Adipose tissue (tissue), 3 donors: ENCODE data around the gene ARFRP1. TPM values are rescaled to one million over a fixed set of nuclear protein-coding genes. Genes with fewer than 3 reads are reported as not detected.
"Not testable (repeated sequence)": the region's sequence is repeated elsewhere in the genome, so short reads cannot be mapped to it uniquely, and the experiment has no call there.

ENCODE experiments used
- H3K27ac ChIP-seq: one replicate; pipeline ENCODE4 v1.5.1; 2013; ENCODE audit warnings: low read depth, low read length
- WGBS, 3 donors: extraction: QIAGEN DNeasy Blood & Tissue Kit; methylation state at CpG; one replicate each; pipeline ENCODE4 v1.1.7; 2013; 5-methylcytosine and 5-hydroxymethylcytosine counted together
- polyA plus RNA-seq, 3 donors: library from polyadenylated mRNA; stranded (reverse); fragments of 200-250 nt; gene quantifications; one replicate each; pipeline ENCODE4 v1.2.3, GENCODE V29; 2013
- donor health status: healthy with polysubstance abuse.
- donor health status: Bipolar disorder and iron deficiency.
- donor health status: healthy.

Gene ARFRP1
- polyA plus RNA-seq, 3 donors = 26.9 to 50.8 (median 40.9) TPM

- peak overlapping the region; percentile 95 for H3K27ac ChIP-seq
- WGBS, 3 donors = 84 to 90% (median 86%) methylated on average over 26 to 29 of the region's 29 CpGs
Observed at GRCh38 chr20:63687419-63688178, 20.2 kb downstream of the ARFRP1 start.

GRCh38 chr20:63686492-63687321, 21.1 kb downstream of the ARFRP1 start:
- 9 to 68% (median 16%) methylated on average over 44 to 45 of the region's 45 CpGs for WGBS, 3 donors
- peak overlapping the region; percentile 95 for H3K27ac ChIP-seq

- H3K27ac ChIP-seq = peak overlapping the region; percentile 86
- 81 to 87% (median 84%) methylated on average over 24 of the region's 24 CpGs for WGBS, 3 donors
Observed at GRCh38 chr20:63686094-63686491, 21.7 kb downstream of the ARFRP1 start.

- no peak overlapping the region for H3K27ac ChIP-seq
Observed at GRCh38 chr20:63685269-63686026, 22.3 kb downstream of the ARFRP1 start.

DNA sequence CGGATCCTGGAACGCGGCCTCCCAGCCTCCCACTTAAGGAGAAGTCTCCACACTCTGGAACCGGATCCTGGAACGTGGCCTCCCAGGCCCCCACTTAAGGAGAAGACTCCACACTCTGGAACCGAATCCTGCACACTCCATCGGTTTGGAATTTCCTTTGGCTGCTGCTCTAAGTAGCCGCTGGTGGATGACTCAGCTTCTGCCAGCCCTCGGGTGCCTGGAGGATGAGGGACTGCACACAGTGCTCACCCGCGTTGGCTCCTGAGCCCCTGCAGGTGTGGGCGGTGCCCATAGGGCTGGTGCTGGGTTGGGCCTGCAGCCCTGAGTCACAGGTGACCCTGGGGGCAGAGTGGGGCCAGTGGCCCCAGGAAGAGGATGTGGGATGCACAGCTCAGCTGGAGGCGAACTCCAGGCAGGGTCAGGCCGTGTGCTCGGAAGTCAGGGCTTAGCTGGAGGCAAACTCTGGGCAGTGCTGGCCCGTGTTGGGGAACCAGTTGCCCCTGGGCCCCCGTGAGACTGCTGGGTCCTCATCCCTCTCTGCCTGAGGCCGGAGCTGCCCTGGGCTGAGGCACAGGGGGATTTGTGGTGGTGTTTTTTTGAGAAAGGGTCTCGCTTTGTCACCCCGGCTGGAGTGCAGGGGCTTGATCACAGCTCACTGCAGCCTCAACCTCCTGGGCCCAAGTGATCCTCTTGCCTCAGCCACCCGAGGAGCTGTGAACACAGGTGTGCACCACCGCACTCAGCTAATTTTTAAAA, 25.2 kb downstream of the ARFRP1 start:
- no peak overlapping the region for H3K27ac ChIP-seq

More at GRCh38 chr20:63685269-63686026, 22.3 kb downstream of the ARFRP1 start:
- 92 to 94% (median 93%) methylated on average over 21 of the region's 21 CpGs for WGBS, 3 donors

DNA sequence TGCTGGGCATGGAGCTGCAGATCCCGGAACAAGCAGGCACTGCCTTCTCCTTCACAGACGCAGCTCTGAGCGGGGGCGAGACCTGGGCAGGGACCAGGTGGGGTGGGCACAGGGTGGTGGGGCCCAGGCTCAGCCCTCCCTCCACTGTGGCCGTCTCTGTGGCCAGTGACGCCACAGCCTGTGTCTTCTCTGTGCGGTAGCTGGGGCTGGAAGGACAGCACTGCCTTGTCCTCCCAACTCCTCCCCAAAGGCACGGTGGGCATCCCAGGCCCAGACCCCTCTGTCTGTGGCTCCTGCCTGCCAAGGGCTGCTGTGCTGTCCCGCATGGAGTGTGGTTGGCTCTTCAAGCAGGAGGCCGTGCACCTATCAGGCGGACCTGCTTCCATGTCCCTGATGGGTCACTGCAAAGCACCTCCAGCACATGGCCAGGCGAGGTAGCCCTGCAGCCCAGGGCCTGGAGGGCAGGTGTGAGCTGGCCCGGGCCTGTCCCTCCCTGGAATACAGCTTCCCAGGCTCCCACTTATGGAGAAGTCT, 26.1 kb downstream of the ARFRP1 start:
- H3K27ac ChIP-seq = peak overlapping the region; percentile 32
- 93 to 97% (median 95%) methylated on average over 13 of the region's 13 CpGs for WGBS, 3 donors

More for the DNA sequence above, 25.2 kb downstream of the ARFRP1 start:
- 43 to 84% (median 59%) methylated on average over 22 of the region's 22 CpGs for WGBS, 3 donors

DNA sequence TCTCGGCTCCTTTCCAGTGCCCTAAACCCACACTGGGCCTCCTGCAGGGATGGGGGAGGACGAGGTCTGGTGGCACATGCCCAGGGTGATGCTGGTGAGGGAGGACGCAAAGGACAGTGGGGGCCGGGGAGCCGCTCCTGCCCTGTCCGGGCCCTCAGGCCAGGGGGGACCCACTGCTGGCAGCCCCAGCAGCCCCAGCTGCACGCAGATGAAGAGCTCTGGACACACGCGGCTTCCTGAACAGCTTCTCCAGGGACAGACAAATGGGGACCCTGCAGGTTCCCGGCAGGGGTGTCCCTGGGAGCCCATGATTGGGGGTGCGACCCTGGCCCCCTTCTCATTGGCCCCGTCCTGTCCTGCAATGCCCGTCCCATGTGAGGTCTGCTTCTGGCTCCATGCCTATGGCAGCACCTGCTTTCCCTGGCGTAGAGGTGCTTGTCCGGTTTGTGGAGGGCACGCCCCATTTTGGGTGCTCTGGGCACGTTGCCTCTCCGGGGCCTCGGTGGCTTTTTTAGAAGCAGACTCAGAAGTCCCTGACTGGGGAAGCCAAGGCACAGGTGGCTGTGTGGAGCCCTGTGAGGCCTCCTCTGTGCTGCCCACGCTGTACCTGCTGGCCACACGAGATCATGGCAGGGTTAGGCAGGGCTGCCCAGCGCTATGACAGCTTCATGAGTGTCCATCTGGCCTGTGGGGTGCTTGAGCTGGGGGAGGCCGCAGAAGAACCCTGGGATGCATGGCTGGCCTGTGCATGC, 26.7 kb downstream of the ARFRP1 start:
- 93 to 97% (median 96%) methylated on average over 22 to 23 of the region's 23 CpGs for WGBS, 3 donors
- H3K27ac ChIP-seq = no peak overlapping the region

GRCh38 chr20:63680427-63680826, 27.3 kb downstream of the ARFRP1 start:
- no peak overlapping the region for H3K27ac ChIP-seq
- WGBS, 3 donors = 91 to 97% (median 96%) methylated on average over 13 of the region's 13 CpGs

- WGBS, 3 donors = 93 to 95% (median 94%) methylated on average over 19 of the region's 19 CpGs
- no peak overlapping the region for H3K27ac ChIP-seq
Observed at GRCh38 chr20:63679799-63680305, 27.9 kb downstream of the ARFRP1 start.

GRCh38 chr20:63678667-63679465, 28.9 kb downstream of the ARFRP1 start:
- WGBS, 3 donors = 85 to 91% (median 89%) methylated on average over 37 to 38 of the region's 38 CpGs
- H3K27ac ChIP-seq = no peak overlapping the region

- WGBS, 3 donors = 87 to 92% (median 89%) methylated on average over 13 of the region's 13 CpGs
- H3K27ac ChIP-seq = no peak overlapping the region
Observed at GRCh38 chr20:63678071-63678470, 29.7 kb downstream of the ARFRP1 start.

GRCh38 chr20:63675681-63676368, 32.0 kb downstream of the ARFRP1 start:
- WGBS, 3 donors = 91 to 96% (median 96%) methylated on average over 20 of the region's 20 CpGs
- no peak overlapping the region for H3K27ac ChIP-seq

- 89 to 98% (median 97%) methylated on average over 14 of the region's 14 CpGs for WGBS, 3 donors
- no peak overlapping the region for H3K27ac ChIP-seq
Observed at GRCh38 chr20:63673951-63674350, 33.8 kb downstream of the ARFRP1 start.

DNA sequence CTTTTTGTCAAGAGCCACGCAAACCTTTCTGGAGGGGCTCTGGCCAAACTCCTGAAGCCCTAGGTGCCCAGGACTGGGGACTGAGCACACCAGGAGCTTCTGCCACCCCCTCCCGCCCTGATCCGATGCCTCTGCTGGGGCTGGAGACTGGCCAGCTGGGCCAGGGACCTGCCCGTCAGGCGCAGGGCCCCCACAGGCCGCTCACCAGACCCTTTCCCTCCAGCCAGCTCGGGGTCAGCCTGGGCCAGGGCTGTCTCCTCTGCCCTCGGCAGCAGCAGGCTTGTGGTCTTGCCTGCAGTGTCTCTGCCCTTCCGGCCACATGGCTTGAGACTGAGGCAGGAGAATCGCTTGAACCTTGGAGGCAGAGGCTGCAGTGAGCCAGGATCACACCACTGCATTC, 35.1 kb downstream of the ARFRP1 start:
- 93 to 94% (median 93%) methylated on average over 8 to 10 of the region's 10 CpGs for WGBS, 3 donors
- H3K27ac ChIP-seq = no peak overlapping the region

DNA sequence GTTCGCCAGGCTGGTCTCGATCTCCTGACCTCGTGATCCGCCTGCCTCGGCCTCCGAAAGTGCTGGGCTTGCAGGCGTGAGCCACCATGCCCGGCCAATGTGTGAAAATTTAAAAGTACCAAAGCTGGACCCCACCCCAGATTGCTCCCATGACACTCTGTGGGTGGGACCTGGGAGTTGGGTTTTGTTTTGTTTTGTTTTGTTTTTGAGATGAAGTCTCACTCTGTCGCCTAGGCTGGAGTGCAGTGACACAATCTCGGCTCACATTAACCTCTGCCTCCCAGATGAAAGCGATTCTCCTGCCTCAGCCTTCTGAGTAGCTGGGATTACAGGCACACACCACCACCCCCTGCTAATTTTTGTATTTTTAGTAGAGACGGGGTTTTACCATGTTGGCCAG, 36.1 kb downstream of the ARFRP1 start:
- H3K27ac ChIP-seq = not testable (repeated sequence)
- WGBS, 3 donors = 86 to 94% (median 94%) methylated on average over 12 of the region's 12 CpGs

GRCh38 chr20:63668351-63668750, 39.4 kb downstream of the ARFRP1 start:
- WGBS, 3 donors = 90 to 98% (median 96%) methylated on average over 11 of the region's 11 CpGs
- no peak overlapping the region for H3K27ac ChIP-seq
